ENCODE data around the gene MAGOH.

DNA sequence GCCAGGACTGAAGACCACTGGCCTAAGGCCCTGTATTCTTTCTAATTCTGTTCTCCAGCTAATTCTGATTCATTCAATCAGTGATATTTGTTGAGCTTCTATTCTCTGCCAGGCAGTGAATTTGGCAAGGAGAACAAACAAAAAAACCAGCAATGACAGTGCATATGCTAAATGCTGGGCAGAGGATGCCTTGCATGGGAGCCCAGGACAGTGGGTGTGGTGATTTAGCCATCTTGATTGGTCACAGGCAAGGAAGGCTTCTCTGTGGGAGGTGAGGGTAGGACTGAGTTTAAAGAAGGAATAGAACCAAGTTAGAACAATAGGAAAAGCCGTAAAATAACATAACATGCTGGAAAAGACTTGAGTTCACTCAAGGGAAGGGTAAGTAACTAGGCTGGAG, 50.9 kb downstream of the MAGOH start:
- TF ChIP-seq, protein P1, sequence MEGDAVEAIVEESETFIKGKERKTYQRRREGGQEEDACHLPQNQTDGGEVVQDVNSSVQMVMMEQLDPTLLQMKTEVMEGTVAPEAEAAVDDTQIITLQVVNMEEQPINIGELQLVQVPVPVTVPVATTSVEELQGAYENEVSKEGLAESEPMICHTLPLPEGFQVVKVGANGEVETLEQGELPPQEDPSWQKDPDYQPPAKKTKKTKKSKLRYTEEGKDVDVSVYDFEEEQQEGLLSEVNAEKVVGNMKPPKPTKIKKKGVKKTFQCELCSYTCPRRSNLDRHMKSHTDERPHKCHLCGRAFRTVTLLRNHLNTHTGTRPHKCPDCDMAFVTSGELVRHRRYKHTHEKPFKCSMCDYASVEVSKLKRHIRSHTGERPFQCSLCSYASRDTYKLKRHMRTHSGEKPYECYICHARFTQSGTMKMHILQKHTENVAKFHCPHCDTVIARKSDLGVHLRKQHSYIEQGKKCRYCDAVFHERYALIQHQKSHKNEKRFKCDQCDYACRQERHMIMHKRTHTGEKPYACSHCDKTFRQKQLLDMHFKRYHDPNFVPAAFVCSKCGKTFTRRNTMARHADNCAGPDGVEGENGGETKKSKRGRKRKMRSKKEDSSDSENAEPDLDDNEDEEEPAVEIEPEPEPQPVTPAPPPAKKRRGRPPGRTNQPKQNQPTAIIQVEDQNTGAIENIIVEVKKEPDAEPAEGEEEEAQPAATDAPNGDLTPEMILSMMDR (IDR thresholded peaks at IDR 0.05; ENCODE audit: poor library complexity, severe bottlenecking), result no peak
- no peak for TF ChIP-seq EP300 (conservative IDR thresholded peaks at IDR 0.05; ENCODE audit: poor library complexity, severe bottlenecking)
- no peak for TF ChIP-seq MXI1 (conservative IDR thresholded peaks at IDR 0.05; ENCODE audit: poor library complexity, severe bottlenecking)
- TF ChIP-seq POLR2AphosphoS5 (IDR thresholded peaks at IDR 0.05), result no peak
- no peak for TF ChIP-seq EZH2 (IDR thresholded peaks at IDR 0.05; ENCODE audit: borderline replicate concordance, insufficient read depth, low read length, poor library complexity, severe bottlenecking)
- no peak for TF ChIP-seq TAF1 (IDR thresholded peaks at IDR 0.05; ENCODE audit: low read depth)
- TF ChIP-seq, protein P2, sequence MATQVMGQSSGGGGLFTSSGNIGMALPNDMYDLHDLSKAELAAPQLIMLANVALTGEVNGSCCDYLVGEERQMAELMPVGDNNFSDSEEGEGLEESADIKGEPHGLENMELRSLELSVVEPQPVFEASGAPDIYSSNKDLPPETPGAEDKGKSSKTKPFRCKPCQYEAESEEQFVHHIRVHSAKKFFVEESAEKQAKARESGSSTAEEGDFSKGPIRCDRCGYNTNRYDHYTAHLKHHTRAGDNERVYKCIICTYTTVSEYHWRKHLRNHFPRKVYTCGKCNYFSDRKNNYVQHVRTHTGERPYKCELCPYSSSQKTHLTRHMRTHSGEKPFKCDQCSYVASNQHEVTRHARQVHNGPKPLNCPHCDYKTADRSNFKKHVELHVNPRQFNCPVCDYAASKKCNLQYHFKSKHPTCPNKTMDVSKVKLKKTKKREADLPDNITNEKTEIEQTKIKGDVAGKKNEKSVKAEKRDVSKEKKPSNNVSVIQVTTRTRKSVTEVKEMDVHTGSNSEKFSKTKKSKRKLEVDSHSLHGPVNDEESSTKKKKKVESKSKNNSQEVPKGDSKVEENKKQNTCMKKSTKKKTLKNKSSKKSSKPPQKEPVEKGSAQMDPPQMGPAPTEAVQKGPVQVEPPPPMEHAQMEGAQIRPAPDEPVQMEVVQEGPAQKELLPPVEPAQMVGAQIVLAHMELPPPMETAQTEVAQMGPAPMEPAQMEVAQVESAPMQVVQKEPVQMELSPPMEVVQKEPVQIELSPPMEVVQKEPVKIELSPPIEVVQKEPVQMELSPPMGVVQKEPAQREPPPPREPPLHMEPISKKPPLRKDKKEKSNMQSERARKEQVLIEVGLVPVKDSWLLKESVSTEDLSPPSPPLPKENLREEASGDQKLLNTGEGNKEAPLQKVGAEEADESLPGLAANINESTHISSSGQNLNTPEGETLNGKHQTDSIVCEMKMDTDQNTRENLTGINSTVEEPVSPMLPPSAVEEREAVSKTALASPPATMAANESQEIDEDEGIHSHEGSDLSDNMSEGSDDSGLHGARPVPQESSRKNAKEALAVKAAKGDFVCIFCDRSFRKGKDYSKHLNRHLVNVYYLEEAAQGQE (IDR thresholded peaks at IDR 0.05; ENCODE audit: borderline replicate concordance), result no peak
